ENCODE measurements around the gene APMAP.

Gene APMAP

GRCh38 chr20:24960861-24961260 is 31.7 kb downstream of the APMAP start:
- TF ChIP-seq CTCF (conservative IDR thresholded peaks at IDR 0.05; ENCODE audit: low read depth, low read length) = no peak
- no peak for DNase-seq (ENCODE audit: low read depth)
- H3K4me3 ChIP-seq (ENCODE audit: low read length) = no peak overlapping the region

- no peak overlapping the region for H3K4me3 ChIP-seq (ENCODE audit: low read length)
- DNase-seq (ENCODE audit: low read depth) = no peak
- no peak for TF ChIP-seq CTCF (conservative IDR thresholded peaks at IDR 0.05; ENCODE audit: low read depth, low read length)
These were observed 32.2 kb downstream of the APMAP start for GRCh38 chr20:24960302-24960801.

GRCh38 chr20:24959591-24960301 is 32.8 kb downstream of the APMAP start:
- DNase-seq (ENCODE audit: low read depth) = no peak
- H3K4me3 ChIP-seq (ENCODE audit: low read length) = no peak overlapping the region
- no peak for TF ChIP-seq CTCF (conservative IDR thresholded peaks at IDR 0.05; ENCODE audit: low read depth, low read length)

GRCh38 chr20:24958506-24959385 is 33.8 kb downstream of the APMAP start:
- no peak overlapping the region for H3K4me3 ChIP-seq (ENCODE audit: low read length)
- TF ChIP-seq CTCF (conservative IDR thresholded peaks at IDR 0.05; ENCODE audit: low read depth, low read length) = no peak
- no peak for DNase-seq (ENCODE audit: low read depth)

GRCh38 chr20:24957326-24958016 is 35.1 kb downstream of the APMAP start:
- TF ChIP-seq CTCF (conservative IDR thresholded peaks at IDR 0.05; ENCODE audit: low read depth, low read length) = no peak
- DNase-seq (ENCODE audit: low read depth) = no peak
- no peak overlapping the region for H3K4me3 ChIP-seq (ENCODE audit: low read length)

- DNase-seq (ENCODE audit: low read depth) = no peak
- TF ChIP-seq CTCF (conservative IDR thresholded peaks at IDR 0.05; ENCODE audit: low read depth, low read length) = no peak
- H3K4me3 ChIP-seq (ENCODE audit: low read length) = no peak overlapping the region
These were observed 36.3 kb downstream of the APMAP start for GRCh38 chr20:24956001-24956841.
